NK-92 (cell line): Measurements from ENCODE around the gene KIAA0040.
"Not testable (repeated sequence)": the region's sequence is repeated elsewhere in the genome, so short reads cannot be mapped to it uniquely, and the experiment has no call there.

ENCODE experiments used
- DNase-seq: peaks from one replicate; lab custom pipeline; 2025; ENCODE audit not compliant: unreplicated experiment; lab: John Stamatoyannopoulos, UW

Gene KIAA0040

GRCh38 chr1:175108331-175108820, 84.2 kb downstream of the KIAA0040 start:
- DNase-seq, result not testable (repeated sequence)
